ENCODE measurements around the gene DHODH.
"Not testable (repeated sequence)": the region's sequence is repeated elsewhere in the genome, so short reads cannot be mapped to it uniquely, and the experiment has no call there.

DHODH gene

DNA sequence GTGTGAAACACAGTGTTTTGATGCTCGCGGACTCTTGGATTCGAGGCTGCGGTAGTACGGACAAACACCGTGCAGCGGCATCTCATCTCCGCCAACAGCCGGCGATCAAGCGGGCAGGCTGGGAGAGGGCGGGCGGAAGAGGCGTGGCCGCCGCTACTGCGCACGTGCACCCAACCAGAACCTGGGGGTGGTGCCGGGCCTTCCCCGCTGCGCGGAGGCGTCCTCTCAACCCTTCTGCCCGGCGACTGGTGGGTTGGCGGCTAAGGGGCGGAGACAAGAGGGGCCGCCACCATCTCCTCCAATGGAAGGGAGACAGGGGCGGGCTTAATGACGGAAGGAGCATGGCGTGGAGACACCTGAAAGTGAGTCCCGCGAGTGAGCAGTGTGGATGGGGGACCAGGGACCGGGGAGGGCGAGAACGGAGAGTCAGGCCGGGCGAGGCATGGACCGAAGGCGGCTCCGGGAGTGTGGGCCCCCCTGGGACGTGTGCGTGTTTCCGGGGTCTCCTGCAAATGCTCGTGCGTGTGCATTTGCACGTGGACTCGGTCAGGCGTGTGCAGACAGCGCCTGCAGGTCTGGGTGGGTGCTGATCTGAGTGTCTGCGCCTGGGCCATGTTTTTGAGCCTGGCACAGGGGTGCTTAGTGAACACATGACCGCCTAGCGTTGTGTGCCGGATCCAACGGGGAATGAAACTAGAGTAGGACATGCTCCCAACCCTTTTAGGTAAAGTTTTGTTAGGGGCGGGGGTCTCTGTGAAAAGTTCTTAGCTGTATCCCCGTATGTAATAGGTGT is at the start of gene DHODH:
Gene DHODH (plus strand): TSS at position 321 of the 793 bp plus-strand sequence. CDS start 21 bp downstream, at position 342.
- peak; percentile 98 for DNase-seq

DNA sequence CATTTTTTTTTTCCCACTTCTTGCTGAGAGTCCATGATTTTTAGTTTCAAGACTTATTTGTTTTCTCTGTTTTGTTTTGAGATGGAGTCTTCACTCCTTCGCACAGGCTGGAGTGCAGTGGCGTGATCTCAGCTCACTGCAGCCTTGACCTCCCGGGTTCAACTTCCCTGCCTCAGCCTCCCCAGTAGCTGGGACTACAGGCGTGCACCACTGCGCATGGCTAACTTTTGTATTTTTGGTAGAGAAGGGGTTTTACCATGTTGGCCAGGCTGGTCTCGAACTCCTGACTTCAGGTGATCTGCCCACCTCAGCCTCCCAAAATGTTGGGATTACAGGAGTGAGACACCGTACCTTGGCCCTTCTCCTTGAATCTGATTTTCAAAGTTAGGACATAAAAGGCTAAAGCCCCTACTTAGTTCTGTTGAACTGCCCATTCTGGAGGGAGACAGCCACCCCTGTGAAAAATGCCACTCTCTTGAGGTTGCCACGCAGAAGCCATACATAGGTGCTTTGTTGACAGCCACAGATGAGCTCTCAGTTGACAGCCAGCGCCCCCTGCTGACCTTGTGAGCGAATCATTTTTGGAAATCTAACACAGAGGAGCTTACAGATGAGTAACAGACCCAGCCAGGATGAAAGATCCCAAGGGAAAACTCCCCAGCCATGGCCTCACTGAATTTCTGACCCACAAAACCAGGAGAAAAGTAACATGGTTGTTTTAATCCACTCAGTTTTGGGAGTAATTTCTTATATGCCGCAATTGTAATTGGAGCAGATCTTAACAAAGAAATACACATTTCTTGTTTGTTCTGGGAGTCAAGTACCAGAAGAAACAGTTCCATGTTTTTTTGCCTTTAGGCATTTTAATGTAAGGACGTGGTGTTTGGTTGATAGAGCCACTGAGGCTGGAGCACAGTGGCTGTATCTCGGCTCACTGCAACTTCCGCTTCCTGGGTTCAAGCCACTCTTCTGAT is 47.2 kb upstream of the DHODH start:
- peak; percentile 90 for DNase-seq

DNA sequence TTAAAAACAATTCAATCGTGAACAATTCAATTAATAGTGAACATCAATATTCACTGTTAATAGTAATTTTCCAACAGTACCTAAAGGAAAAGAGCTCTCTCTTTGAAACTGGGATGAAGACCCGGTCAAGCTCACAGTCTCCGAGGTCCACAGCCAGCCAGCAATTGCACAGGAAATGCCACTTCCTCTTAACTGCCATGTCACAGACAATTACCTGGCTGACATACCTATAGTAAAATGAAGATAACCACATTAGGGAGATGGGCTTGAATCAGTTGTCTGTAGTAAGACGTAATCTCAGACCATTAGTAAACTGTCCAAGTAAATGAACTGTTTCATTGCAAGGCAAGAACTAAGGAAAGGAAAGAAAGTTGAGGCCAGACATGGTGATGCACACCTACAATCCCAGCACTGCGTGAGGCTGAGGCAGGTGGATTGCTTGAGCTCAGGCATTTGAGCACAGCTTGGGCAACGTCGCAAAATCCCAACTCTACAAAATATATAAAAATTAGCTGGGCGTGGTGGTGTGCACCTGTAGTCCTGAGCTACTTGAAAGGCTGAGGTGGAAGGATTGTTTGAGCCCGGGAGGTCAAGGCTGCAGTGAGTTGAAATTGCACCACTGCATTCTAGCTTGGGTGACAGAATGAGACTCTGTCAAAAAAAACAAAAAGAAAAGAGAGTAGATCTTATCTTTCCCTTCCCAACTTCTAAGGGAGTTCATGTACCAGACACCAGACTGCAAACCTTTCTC is 45.2 kb upstream of the DHODH start:
- DNase-seq = no peak

DNA sequence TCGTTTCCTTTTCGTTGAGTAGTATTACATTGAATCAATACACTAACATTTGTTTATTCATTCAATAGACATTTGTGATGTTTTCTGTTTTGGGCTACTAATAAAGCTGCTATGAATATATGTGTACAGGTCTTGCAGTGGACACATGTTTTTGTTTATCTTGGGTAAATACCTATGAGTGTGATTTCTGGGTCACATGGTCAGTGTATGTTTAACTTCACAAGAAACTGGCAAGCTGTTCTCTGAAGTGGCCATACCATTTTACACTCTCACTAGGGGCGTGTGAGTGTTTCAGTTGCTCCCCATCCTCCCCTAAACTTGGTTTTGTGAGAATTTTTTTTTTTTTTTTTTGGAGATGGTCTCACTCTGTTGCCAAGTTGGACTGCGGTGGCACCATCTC is 43.3 kb upstream of the DHODH start:
- DNase-seq = no peak

DNA sequence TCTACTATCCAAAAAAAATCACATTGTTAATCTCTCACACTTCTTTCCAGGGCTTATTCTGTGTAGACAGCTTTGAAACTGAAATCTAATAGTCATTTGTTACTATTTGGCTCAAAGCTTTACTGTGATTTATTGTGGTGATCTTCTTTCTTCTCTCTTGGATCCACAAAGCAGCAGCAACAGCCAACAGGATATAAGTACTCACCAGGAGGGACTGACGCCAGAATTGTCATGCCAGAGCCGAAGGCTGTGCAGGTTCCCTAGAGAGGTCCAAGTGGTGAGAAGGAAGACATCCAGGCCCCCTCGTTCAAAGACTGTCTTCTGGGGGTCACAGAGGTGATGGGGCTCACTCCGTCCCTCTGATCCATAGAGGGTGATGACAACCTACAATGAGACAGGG is 41.6 kb upstream of the DHODH start:
- no peak for DNase-seq

DNA sequence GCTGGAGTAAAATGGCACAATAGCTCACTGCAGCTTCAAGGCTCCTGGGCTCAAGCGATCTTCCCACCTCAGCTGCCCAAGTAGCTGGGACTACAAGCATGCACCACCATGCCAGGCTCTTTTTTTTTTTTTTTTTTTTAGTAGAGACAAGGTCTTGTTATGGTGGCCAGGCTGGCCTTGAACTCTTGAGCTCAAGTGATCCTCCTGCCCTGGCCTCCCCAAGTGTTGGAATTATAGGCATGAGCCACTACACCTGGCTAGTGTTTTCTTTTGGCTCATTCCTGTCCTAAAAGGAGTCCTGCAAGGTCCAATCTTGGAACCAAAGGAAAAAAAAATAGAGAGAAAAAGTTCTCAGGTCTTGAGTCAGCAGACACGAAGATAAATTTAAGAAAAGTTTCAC is 39.2 kb upstream of the DHODH start:
- DNase-seq = no peak

DNA sequence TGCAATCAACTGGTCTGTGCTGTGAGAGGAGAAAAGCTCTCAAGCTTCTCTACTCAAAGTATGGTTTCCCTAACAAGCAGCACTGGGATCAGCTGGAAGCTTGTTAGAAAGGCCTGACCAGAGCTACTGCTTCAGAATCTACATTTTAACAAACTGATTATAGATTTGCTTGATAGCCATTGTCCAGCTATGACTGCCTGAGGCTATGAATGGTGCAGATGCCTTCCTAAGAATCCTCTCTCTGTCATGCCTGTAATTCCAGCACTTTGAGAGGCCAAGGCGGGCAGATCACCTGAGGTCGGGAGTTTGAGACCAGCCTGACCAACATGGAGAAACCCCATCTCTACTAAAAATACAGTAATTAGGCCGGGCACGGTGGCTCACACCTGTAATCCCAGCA is 37.0 kb upstream of the DHODH start:
- DNase-seq = no peak

DNA sequence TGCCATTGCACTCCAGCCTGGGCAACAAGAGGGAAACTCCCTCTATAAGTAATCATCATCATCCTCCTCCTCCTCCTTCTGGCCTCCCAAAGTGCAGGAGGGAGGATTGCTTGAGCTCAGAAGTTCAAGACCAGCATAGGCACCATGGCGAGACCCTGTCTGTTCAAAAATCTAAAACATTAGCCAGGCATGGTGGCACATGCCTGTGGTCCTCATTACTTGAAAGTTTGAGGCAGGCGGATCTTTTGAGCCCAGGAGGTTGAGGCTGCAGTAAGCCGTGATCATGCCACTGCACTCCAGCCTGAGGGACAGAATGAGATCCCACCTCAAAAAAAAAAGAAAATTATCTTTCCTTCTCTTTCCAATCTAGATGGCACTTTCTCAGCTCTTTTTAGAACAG is 36.2 kb upstream of the DHODH start:
- DNase-seq = no peak

DNA sequence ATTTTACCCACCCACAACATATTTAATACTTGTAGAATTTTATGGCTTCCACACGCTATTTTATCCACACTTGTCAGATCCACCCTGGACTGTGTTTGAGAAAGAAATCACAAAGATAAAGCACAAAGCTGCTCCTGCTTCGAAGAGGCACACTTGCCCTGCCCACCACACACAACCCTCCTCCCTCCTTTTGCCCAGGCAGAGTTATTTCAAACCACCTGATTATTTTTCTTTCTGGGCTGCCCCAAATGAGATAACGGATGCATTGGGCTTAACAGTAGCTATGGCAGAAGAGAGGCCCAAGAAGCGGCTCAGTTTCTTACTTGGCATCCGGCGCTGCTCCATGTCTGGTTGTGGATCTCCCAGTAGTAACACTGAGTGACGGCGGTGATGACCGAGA is 35.5 kb upstream of the DHODH start:
- DNase-seq = no peak

DNA sequence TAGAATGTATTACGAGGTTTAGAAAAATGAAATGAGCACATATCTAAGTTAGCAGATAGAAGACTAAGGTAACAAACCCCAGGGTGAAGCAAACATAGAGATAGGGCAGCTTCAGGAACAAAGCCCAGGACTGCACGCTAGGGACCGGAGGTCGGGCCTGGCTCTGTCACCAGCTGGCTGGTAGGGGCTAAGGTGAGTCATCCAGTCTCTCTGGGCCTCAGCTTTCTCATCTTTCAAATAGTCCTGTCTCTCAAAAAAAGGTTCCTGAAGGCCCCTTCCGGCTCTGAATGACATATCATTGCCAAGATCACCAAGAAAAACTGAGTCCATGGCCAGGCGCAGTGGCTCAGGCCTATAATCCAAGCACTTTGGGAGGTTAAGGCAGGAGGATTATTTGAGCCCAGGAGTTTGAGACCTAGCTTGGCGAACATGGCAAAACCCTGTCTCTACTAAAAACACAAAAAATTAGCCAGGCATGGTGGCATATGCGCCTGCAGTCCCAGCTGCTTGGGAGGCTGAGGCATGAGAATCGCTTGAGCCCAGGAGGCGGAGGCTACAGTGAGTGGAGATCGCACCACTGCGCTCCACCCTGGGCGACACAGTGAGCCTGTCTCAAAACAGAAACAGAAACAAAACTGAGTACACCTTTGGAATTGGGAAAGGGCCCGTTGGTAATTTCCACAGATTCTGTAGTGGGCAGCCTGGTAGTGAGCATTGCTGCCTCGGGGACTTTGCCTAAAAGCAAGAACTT is 34.3 kb upstream of the DHODH start:
- DNase-seq = no peak

DNA sequence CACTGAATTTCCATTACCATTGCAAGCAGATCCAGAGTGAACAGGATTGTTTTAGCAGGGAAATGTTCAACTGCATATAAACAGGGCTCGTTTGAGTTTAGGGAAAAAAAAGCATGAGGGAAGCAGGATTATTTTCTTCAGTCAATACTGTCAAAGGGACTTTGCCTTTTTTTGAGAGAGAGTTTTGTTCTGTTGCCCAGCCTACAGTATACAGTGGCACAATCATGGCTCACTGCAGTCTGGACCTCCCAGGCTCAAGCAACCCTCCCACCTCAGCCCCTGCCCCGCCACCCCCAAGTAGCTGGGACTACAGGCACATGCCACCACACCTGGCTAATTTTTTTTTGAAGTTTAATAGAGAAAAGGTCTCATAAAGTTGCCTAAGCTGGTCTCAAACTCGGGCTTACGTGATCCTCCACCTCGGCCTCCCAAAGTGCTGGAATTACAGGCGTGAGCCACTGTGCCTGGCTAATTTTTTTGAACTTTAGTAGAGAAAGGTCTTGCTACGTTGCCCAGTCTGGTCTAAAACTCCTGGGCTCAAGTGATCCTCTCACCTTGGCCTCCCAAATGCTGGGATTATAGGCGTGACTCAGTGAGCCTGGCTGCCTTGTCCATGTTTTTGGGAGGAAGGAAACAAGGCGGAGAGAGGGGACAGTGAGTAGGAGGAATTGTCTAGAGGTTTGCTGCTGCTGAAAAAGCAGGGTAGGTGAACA is 23.1 kb upstream of the DHODH start:
- DNase-seq = no peak

DNA sequence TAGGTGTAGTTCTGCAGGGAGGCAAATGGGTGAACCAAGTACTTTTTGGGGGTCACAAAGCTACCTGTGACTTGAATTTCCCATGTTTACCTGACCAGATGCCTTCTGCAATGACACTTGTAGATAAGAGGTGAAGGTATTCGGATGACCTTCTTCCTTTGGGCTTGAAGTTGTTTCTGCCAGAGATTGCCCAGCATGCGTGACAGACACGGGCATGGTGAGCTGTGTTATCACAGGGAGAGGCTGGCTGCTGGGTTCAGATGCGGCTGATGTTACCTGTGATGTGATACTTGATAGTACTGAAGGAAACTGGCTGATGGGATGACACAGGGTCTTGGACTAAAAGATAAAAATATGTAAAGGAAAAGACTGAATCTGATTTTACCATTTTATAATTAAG is 22.4 kb upstream of the DHODH start:
- DNase-seq = no peak

DNA sequence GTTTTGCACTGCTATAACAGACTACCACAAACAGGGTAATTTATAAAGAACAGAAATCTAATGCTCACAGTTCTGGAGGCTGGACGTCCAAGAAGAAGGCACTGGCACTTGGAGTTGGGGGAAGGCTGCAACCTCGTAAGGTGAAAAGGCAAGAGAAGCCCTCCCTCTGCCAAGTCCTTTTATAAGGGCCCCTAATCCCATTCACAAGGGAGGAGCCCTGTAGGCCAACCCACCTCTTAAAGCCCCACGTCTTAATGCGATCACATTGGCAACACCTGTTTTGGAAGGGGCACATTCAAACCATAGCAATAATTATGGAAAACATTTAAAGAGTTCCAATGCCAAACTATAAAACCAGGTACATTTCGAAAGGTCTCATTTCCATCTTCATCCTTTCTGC is 13.5 kb upstream of the DHODH start:
- DNase-seq = no peak

DNA sequence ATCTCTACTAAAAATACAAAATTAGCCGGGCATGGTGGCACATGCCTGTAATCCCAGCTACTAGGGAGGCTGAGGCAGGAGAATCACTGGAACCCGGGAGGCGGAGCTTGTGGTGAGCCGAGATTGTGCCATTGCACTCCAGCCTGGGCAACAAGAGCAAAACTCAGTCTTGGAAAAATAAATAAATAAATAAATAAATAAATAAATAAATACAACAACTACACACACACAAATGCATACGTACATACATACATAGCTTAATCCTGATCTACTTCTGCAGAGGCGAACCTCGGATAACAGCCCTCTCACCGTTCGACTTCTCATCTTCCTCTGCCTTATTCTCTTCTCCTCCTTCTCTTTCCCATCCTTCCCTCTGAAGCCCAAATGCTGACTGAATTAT is 11.0 kb upstream of the DHODH start:
- DNase-seq = not testable (repeated sequence)

DNA sequence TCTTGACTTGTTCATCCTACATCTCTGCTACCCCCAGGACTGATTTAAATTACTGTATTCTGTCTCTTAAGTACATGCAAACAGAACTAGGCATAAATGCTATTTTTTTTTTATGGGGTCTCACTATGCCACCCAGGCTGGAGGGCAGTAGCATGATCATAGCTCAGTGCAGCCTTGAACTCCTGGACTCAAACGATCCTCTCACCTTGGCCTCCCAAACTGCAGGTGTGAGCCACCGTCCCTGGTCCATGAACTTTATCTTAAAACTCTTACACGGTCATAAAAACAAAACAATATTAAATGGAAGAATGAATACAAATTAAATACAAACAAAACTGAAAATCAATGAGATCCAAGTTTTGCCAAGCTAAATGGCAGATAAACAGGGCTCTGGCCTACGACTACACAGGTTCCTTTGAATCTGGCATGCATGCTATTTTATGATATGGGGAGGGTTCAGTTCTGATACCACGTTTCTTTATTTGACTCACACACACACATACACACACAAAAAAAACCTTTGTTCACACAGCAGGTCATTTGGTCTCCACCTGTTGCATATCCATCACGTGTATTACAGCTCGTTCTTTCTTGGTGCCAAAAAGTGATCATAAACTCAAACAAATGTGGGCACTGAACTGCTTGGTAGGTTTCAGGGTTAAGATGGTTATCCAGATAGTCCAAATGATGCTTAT is 7.2 kb upstream of the DHODH start:
- DNase-seq = no peak

DNA sequence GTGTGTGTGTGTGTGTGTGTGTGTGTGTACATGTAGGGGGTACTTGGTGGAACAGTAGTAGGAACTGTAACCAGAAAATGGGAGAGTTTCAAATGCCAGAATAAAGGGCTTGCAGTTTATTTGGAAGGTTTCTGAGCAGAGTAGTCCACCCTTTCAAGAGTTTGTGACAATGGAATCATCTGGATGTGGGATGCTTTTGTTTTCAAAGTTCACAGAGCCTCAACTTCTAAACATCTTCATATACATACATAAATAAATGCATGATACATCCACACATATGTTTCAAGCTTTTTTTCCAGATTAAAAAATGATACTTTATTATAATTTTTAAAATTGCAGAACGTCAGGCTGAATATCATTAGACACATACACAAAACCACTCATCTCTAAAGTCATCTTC is 5.9 kb upstream of the DHODH start:
- DNase-seq = no peak

DNA sequence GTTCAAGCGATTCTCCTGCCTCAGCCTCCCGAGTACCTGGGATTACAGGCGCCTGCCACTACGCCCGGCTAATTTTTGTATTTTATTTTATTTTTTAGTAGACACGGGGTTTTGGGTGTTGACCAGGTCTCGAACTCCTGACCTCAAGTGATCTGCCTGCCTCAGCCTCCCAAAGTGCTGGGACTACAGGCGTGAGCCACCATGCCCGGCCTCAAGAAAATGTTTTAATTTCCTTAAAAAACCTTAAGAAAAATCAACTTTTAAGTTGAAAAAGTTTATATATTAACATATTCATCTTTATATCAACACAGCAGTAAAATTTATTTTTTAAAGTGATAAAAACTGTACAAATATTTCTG is 500 bp upstream of the DHODH start:
- not testable (repeated sequence) for DNase-seq

DNA sequence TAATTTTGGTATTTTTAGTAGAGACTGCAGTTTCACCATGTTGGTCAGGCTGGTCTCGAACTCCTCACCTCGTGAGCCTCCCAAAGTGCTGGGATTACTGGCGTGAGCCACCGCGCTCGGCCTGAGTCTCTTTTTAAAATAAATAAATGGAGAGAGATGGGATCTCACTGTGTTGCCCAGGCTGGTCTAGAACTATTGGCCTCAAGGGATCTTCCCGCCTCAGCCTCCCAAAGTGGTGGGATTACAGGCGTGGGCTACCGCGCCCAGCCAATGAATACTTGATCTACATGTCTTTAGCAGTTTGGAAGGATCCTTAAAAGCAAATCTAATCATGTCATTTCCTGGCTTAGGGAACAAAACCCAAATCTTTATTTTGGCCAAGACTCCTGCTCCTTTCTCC is 1.2 kb downstream of the DHODH start:
- DNase-seq = no peak

DNA sequence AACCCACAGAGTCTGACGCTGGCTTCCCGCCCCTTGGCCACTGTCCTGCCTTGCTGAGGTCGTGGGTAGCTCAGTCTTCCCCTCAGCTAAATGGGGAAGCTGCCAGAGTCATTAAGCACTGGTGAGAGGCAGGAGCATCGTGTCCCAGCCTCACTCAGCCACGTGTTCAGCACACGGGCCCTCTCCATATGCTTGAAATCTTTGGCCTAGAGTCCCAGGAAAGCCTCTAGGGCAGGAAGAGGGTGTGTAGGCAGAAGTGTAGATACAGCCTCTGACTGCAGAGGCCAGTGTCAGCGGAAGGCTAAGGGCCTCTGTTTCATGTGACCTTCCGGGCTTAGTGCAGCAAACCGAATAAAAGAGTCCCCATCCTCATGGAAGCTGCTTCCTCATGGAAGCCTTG is 4.1 kb downstream of the DHODH start:
- DNase-seq = no peak

DNA sequence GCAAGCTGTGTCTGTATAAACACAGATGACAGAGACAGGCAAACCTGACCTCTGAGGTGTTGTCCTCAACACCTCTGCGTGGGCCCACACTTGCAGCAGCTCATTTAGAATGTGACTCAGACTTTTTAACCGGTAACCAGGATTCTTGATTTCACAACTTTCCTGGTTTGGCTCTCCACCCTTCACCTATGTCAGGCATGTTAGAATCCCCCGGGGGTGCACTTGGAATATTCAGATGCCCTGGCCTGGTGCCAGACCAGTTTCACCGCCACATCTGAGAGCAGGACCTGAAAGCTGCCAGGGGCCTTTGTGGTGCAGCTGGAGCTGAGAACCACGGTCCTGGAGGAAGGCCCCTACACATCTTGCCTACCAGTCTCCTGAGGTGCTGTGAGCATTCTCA is 4.8 kb downstream of the DHODH start:
- peak; percentile 45 for DNase-seq

DNA sequence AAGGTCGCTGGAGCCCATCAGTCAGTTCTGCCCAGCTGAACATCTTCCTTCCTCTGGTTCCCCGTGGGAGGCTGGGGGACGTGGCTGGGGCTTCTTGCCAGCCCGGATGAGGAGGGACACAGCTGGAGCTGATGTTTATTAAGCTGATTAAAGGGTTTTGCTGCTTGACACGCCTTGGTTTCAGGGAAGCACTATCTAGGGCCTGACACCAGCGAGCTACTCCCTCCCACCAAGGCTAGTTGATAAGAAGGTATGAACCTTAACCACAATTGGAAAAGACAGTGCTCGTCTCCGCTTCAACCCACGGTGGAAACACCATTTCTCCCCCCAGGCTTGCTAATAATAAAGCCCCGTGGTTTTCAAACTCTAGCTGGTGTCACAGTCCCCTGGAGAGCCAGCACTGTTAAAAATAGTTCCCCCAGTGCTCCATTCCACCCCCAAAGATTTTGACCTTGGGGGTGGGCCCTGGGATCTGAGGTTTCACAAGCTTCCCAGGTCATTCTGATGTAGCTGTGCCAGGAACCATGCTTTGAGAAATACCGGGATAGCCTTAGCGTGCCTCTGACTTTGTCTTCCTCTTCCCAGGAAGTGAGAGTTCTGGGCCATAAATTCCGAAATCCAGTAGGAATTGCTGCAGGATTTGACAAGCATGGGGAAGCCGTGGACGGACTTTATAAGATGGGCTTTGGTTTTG is 5.5 kb downstream of the DHODH start:
- DNase-seq = no peak
